HG03139 (cell line): ENCODE data around the gene ANKRD52.
"Not testable (repeated sequence)": the region's sequence is repeated elsewhere in the genome, so short reads cannot be mapped to it uniquely, and the experiment has no call there.

Experiments used
- ATAC-seq: cut with Tn5 transposase; IDR thresholded peaks from one replicate; pipeline ENCODE4 v1.9.1; 2021; ENCODE audit not compliant: unreplicated experiment

ANKRD52 gene

DNA sequence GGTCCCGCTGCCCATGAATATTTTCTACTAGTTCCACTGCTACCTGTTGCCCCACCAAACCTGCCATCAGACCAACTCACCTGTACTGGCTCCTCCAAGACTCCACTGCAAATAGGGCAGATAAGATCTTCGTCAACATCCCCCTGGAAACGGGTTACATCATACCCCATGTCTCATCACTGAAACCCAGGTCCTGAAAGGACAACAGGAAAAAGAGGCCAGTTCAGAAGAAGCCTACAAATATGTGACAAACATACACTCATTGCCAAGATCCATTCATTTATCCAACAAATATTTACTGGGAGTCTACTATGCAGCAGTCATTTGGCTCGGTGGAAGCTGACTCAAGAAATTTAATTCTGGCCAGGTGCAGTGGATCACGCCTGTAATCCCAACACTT is 44.3 kb downstream of the ANKRD52 start:
- no peak for ATAC-seq

- ATAC-seq: no peak
Measured at GRCh38 chr12:56212361-56212760, 45.8 kb downstream of the ANKRD52 start.

GRCh38 chr12:56208006-56208405 is 50.2 kb downstream of the ANKRD52 start:
- no peak for ATAC-seq

GRCh38 chr12:56206452-56207166 is 51.6 kb downstream of the ANKRD52 start:
- no peak for ATAC-seq

- no peak for ATAC-seq
Measured at GRCh38 chr12:56205445-56205844, 52.7 kb downstream of the ANKRD52 start.

DNA sequence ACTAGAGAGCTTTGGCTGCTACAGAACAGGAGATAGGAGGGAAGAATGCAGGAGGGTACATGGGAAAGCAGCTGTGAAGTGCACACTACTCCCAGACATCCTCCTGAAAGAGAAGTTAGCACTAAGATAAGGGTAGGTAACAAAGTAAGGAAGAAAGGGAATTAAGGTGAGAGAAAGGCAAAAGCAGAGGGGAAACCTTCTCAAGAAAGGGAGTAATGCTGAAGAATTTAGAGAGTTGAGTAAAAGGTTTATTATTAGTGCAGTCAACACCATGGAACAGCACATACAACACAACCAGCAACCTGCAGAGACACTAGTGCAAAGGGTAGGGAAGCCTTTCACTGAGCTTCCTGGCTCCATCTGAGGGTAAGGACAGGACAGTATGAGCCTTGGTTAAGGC is 53.9 kb downstream of the ANKRD52 start:
- ATAC-seq: no peak

GRCh38 chr12:56202838-56203237 is 55.3 kb downstream of the ANKRD52 start:
- ATAC-seq: no peak

- no peak for ATAC-seq
Measured at GRCh38 chr12:56202366-56202765, 55.8 kb downstream of the ANKRD52 start.

GRCh38 chr12:56198836-56199235 is 59.3 kb downstream of the ANKRD52 start:
- no peak for ATAC-seq

- no peak for ATAC-seq
Measured at GRCh38 chr12:56197921-56198635, 60.1 kb downstream of the ANKRD52 start.

DNA sequence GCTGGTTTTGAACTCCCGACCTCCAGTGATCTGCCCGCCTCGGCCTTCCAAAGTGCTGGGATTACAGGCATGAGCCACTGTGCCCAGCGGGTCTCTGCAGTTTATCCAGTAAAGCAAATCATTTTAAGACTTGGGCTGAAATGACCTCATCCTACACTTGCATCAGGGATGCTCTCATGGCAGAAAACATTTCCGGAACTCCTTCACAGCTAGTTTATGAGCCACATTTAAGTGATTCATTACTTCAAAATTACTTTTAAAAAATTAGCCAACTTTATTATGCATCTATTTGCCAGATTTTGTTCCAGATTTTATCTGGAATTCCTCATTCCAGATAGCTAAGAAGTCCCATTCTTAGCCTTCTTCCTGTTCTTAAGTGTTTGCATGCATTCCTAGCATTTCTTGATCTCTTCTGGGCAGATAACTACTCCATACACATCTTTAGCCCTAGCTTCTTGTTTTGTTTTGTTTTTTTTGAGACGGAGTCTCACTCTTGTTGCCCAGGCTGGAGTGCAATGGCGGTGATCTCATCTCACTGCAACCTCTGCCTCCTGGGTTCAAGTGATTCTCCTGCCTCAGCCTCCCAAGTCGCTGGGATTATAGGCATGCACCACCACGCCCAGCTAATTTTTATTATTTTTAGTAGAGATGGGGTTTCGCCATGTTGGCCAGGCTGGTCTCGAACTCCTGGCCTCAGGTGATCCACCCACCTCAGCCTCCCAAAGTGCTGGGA is 61.2 kb downstream of the ANKRD52 start:
- not testable (repeated sequence) for ATAC-seq

DNA sequence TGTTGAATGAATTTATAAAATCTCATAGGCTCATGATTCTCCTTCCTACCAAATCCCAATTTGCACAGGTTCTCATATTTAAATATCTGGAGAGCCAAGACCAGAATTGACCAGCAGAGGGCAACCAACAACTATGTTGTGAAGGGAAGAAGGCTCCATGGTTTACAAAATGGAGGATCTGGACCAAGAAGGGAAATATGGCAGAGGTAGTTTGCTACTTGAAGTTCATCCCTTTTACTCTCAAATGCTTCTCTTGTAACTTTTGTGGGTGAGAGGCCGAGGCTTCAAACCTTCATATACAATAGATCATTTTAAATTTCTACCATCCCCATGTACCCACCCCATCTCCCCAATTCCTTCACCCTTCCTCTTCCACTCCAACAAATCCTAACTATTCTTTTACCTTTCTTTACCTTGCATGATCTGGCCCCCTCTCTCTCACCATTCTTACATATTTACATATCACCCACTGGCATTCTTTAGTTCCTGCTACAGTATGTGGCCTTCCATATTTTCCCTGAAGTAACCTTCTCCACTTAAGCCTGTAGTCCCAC is 65.1 kb downstream of the ANKRD52 start:
- no peak for ATAC-seq

DNA sequence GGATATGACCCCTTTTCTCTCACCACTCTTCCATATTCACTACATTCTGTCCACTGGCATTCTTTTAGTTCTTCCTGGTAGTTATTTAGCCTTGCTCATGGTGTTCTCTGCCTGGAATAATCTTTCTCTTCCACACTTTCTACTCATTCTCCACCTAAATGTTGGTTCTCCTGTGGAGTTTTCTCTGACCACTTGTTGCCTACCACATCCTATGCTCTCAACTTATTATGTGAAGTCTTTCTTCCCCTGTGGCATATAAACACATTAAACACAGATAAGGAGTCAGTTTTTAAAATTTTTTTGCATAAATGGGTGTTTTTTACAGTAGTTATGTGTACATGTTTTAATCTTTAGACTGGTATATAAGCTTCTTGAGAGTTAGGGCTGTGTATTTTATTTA is 65.6 kb downstream of the ANKRD52 start:
- ATAC-seq: no peak

- no peak for ATAC-seq
Measured at GRCh38 chr12:56190695-56191155, 67.5 kb downstream of the ANKRD52 start.

- ATAC-seq: no peak
Measured at GRCh38 chr12:56189918-56190694, 68.1 kb downstream of the ANKRD52 start.

DNA sequence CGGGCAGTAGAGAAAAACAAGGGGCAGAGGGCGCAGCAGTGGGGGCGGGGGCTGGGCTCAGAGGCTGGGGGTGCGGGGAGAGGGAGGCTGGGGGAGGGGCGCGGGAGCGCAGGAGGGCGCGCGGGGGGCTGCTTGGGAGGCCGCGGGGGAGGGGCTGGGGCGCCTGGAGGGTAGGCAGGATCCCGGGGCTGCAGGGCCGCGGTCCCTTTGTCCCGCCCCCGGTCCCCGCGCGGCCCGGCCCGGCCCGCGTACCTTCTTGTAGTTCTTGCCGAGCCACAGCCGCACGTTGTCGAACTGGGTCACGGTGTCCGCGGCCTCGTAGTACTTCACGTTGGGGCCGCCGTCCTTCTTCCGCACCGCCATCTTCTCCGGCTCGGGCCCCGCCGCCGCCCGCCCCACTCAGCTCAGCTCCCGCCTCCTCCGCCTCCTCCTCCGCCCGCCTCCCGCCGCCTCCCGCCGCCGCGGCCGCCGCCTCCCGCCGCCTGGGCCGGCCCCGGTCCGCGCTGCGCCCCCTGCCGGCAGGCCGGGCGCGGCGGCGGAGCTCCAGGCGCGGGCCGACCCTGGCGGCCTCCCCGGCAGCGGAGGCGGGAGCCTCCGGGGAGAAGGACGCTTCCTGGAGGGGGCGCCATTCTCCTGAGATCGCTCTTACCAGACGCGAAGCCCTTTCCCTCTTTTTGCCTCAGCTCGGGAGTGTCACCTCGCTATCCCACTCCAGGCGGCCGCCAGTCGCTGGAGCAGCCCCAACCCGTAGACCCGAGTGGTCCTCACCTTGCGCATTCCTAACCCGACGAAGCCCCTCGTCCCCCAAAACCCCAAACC is 68.9 kb downstream of the ANKRD52 start, which contains the start of gene SMARCC2:
TSS of gene SMARCC2 (minus strand) at position 385 of the 819 bp plus-strand sequence. CDS start at position 363, 22 bp downstream.
- ATAC-seq: peak; percentile 69

- ATAC-seq: no peak
Measured at GRCh38 chr12:56188778-56189098, 69.4 kb downstream of the ANKRD52 start.

GRCh38 chr12:56188131-56188777 is 69.9 kb downstream of the ANKRD52 start:
- ATAC-seq: no peak
